H1 (cell line): ENCODE measurements around the gene ELOVL5.

ENCODE experiments used
- CHD1 ChIP-seq: IDR thresholded peaks from 2 replicates; pipeline ENCODE4 v1.6.1; 2012; ENCODE audit warnings: low read depth, low read length, improper control_type of control experiment
- CHD7 ChIP-seq: fragments of 300-600 bp; sonication (generic); IDR thresholded peaks from 2 replicates; pipeline ENCODE4 v1.7.1; 2012; ENCODE audit warnings: low read length, moderate library complexity, mild to moderate bottlenecking, inconsistent platforms; ENCODE audit not compliant: insufficient replicate concordance
- CTCF ChIP-seq, 3 experiments: IDR thresholded peaks; 1 replicate in 2 of 3; 2 replicates in 1 of 3; pipeline versions ENCODE4 v1.5.1 to v1.6.1; 2011; ENCODE audit warnings: low read length in 3 of 3, mild to moderate bottlenecking in 3 of 3, inconsistent platforms in 2 of 3, low read depth in 1 of 3, moderate library complexity in 1 of 3; ENCODE audit not compliant: insufficient read depth in 1 of 3; ENCODE audit errors: control extremely low read depth in 1 of 3
- EZH2 ChIP-seq: fragments of 200-600 bp; sonication (generic); IDR thresholded peaks from 2 replicates; pipeline ENCODE4 v1.7.1; 2012; ENCODE audit warnings: low read depth, mild to moderate bottlenecking, moderate library complexity, low read length, inconsistent platforms; ENCODE audit not compliant: severe bottlenecking
- MAX ChIP-seq: IDR thresholded peaks from 2 replicates; pipeline ENCODE4 v1.6.1; 2012; ENCODE audit warnings: inconsistent platforms
- POLR2A ChIP-seq, 2 experiments: IDR thresholded peaks; 1 replicate in 1 of 2; 2 replicates in 1 of 2; pipeline ENCODE4 v1.6.1; 2011; ENCODE audit warnings: low read depth in 2 of 2, low read length in 2 of 2, mild to moderate bottlenecking in 2 of 2; ENCODE audit errors: control extremely low read depth in 1 of 2
- SIX5 ChIP-seq: IDR thresholded peaks from 2 replicates; pipeline ENCODE4 v1.6.1; 2011; ENCODE audit warnings: mild to moderate bottlenecking, low read depth, low read length
- TAF1 ChIP-seq: IDR thresholded peaks from 2 replicates; pipeline ENCODE4 v1.6.1; 2011; ENCODE audit warnings: mild to moderate bottlenecking, low read depth, low read length
- TCF12 ChIP-seq: IDR thresholded peaks from 2 replicates; pipeline ENCODE4 v1.6.1; 2011; ENCODE audit warnings: low read depth, mild to moderate bottlenecking, low read length
- USF2 ChIP-seq: IDR thresholded peaks from 2 replicates; pipeline ENCODE4 v1.6.1; 2011; ENCODE audit warnings: low read length, improper control_type of control experiment
- YY1 ChIP-seq: IDR thresholded peaks from 2 replicates; pipeline ENCODE4 v1.6.1; 2011; ENCODE audit warnings: low read depth, mild to moderate bottlenecking, low read length
- ZNF274 ChIP-seq: IDR thresholded peaks from 2 replicates; pipeline ENCODE4 v1.7.0; 2012; ENCODE audit warnings: low read length, borderline replicate concordance; ENCODE audit errors: extremely low read depth

GRCh38 chr6:53300656-53301551 is 47.8 kb downstream of the ELOVL5 start:
- no peak for TF ChIP-seq POLR2A (IDR thresholded peaks at IDR 0.05; ENCODE audit: control extremely low read depth in 1 of 2, low read depth in 2 of 2, low read length in 2 of 2)
- no peak for TF ChIP-seq ZNF274
- no peak for TF ChIP-seq CTCF (IDR thresholded peaks at IDR 0.05; ENCODE audit: control extremely low read depth in 1 of 3, insufficient read depth in 1 of 3, low read depth in 1 of 3, low read length in 3 of 3)
- TF ChIP-seq CHD1: no peak
- no peak for TF ChIP-seq TAF1
- no peak for TF ChIP-seq MAX
- TF ChIP-seq EZH2: no peak
- TF ChIP-seq USF2: no peak
- no peak for TF ChIP-seq TCF12
- no peak for TF ChIP-seq YY1
- no peak for TF ChIP-seq CHD7
- TF ChIP-seq SIX5: no peak
